DMS 273 (cell line): ENCODE data around the gene FBXL14.
"Not testable (repeated sequence)": the region's sequence is repeated elsewhere in the genome, so short reads cannot be mapped to it uniquely, and the experiment has no call there.

Experiments
- DNase-seq: peaks from one replicate; lab custom pipeline; 2025; ENCODE audit not compliant: unreplicated experiment; lab: John Stamatoyannopoulos, UW

FBXL14 gene

GRCh38 chr12:1620092-1620491 is 25.7 kb upstream of the FBXL14 start:
- no peak for DNase-seq

- no peak for DNase-seq
These were observed 25.2 kb upstream of the FBXL14 start for GRCh38 chr12:1619587-1619986.

DNA sequence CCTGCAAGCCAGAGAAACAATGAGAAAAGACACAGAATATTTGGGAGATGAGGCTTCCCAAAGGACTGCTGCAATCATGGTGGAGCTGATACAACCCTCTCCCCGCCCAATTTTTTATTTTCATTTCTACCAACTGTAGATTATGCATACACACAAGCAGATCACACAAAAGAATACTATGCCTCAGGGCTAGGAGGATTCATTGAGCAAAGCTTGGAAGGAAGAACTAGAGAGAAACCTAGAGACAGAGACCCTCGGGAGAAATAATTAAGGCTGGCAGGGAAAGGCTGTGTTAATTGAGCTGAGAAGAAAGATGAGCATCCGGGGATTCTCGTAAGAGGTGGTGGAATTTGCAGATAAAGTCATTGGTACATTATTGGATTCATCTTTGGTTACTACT is 24.8 kb upstream of the FBXL14 start:
- no peak for DNase-seq

- DNase-seq: no peak
These were observed 24.1 kb upstream of the FBXL14 start for GRCh38 chr12:1618489-1618888.

DNA sequence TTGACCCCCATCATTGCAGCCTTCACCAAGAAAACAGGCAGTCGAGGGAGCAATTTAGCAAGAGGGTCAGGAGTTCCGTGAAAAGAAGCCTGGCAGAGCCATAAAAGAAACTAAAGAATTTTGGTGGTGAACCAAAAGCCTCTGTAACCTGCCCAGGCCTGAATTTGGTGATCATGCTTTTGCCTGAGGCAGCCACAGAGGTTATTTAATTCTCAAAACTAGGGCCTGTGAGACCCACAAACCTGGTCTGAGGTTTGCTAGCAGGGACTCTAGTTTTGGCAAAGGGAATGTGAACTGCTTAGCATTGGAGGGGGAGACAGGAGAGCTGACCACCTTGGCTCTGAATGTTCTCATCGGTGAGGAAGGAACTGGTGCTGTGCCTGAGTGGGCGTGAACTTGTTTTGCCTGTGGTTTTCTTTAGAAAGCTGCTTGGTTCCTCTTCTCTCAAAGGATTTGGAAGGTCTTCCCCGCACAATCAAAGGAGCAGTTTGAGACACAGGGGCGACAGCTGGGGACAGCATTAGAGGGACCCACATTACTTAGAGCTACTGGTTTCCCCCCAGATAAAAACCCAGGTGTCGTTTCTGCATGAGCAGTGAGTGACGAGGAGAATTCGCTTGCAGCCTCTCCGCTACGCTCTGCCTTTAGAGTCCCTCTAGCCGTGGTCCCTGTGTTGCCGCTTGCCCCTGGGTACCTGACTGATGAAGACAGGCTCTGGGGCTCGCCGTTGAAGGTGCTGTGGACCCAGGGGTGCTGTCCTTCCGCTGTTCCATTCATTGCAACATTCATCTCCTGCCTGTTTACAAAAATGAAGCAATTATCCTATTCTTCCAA is 22.1 kb upstream of the FBXL14 start:
- no peak for DNase-seq

DNA sequence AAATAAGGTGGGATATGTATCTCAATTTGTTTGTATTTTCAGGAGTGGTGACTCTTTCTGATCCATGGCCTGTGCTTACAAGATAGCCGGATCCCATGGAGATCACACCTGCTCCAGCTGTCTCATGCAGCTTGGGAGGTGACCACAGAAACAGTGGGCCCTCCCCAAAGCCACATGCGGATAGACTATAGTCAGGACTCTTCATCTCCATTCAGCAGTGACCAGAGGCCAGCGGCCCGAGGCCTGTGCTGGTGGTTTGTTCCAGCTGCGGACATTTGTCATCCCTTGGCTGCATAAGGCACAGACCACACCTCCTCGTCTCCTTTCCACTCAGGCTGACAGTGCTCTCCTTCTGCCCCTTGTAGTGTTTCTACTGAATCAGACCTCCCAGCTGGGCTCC is 20.0 kb upstream of the FBXL14 start:
- no peak for DNase-seq

DNA sequence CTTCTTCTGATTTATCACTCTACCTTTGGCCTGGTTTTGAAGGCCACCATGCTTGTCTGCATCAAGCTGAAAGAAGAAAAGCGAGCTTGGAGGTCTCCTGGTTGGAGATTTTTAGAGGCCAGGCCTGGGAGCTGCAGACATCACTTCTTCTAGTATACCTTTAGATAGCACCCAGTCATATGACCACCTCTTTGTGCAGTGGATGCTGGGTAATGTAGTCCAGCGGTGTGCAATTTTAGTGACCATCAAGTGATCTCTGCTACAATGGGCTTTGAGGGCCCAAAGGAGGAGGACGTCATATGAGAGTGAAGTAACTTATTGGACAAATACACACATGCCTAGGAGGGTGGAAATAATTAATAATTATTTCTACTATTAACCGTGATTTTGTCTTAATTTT is 19.5 kb upstream of the FBXL14 start:
- DNase-seq: peak; percentile 14

- DNase-seq: peak; percentile 49
These were observed 17.6 kb upstream of the FBXL14 start for GRCh38 chr12:1611803-1612572.

DNA sequence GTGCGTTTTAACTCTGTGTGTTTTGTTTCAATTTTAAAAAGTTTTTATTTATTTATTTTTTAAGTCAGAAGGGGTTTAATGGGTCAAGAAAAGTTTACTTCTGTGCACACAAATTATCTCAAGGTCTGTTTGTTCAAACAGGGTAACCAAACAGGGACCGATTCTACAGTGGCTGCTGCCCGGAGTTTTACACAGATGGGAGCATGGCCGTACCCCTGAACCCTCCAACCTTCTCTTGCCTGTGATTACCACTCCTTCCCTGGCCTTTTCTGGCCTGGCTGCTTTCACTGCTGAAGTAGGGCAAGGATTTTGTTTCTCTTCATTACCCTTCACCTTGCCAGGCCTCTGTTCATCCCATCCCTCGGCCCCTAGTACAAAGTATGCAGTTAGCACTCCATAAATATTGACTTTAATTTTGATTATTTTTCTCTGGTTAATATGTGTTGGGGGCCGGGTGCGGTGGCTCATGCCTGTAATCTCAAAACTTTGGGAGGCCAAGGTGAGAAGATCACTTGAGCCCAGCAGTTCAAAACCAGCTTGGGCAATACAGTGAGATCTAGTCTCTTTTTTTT is 15.8 kb upstream of the FBXL14 start:
- DNase-seq: no peak

GRCh38 chr12:1608713-1609119 is 14.3 kb upstream of the FBXL14 start:
- DNase-seq: no peak

DNA sequence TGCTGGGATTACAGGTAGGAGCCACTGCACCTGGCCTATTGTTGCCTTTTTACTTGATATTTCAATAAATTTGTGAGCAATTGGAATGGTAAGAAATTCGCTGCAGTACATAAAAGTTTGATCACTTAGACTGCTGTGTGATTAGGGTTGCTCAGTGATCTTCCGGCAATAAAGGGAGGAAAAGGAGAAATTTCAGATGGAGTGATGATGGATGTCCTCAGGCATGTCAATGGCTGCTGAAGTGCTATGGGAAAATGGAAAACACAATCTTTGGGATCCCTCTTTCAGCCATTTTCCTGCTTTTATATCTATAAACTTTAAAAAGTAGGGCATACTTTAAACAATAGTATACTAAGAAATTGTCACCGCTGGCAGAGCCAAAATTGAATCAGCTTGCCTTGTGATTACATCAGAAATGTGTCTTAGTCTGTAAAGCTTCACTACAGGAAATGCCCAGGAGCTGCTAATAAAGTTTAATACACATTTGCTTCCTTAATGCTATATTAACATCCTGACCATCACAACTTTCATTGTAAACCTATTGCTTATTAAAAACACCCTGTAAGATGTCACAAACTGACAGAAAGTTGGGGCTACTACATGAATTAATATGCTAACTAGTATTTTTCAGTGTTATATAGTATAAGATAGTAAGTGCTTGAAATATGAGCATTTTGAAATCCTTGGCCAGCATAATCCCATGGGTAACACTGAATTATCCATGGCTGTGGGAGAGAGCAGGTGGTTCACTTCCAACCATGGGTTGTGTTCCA is 13.7 kb upstream of the FBXL14 start:
- DNase-seq: no peak

GRCh38 chr12:1606021-1606622 is 11.7 kb upstream of the FBXL14 start:
- DNase-seq: peak; percentile 86

DNA sequence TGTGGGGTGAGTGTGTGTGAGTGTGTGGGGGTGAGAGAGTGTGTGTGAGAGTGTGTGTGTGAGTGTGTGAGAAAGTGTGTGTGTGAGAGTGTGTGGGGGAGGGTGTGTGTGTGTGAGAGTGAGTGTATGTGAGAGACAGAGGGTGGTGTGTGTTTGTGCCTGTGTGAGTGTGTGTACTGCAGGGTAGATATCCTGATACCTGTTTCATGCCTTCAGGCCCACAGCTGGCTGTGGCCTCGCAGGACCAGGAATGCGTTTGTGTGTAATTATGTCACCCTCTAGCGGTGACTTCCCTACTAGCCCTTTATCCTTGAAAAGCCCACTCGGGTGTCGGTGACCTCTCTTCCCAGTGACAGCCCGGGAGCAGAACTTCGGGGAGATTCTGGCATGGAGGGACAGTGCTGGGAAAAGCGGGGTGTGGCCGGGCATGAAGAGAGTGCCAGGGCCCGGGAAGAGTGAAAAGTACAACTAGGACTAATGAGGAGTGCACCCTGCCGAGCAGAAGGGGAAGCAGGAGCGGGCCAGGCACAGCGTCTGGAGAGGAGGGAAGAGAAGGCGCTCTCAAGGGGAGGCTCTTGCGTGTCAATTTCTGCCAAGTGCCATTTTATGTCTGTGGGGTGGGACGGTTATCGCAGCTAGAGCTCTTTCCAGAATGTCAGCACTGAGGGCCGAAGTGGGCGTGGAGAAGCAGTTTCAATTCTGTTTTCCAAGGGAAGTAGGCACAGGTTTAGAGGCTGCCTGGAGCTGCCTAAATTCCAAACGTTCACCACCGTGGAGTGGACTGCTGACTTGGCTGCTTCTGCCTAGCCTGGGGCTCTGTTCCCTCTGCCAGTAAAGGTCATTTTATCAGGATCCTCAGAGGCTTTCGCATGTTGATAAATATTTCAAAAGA is 11.0 kb upstream of the FBXL14 start:
- peak; percentile 85 for DNase-seq

GRCh38 chr12:1604464-1604863 is 10.1 kb upstream of the FBXL14 start:
- no peak for DNase-seq

DNA sequence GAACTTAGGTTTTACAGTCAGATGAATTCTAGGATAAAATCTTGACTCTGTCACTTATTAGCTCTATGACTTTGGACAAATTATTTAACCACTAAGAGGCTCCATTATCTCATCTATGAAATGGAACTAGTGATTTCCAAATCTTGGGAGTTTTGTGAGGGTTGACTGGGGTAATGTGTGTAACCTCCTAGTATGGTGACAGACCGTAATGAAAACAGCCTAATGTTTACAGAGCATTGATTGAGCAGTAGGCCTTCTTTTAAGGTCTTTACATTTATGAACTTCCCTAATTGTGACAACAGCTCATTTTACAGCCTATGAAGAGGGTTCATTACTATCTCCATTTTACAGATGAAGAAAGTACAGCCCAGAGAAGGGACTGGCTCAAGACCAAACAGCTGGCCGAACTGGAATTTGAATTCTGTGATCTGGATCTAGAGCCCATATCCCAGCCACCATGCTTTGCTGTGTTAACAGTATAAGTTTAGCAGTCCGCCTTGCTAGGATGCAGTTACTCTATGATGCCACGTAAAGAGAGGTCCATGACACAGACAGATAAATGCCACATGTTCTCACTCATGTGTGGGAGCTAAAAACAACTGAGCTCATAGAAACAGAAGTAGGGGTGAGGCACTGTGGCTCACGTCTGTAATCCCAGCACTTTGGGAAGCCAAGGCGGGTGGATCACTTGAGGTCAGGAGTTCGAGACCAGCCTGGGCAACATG is 9.1 kb upstream of the FBXL14 start:
- DNase-seq: no peak

DNA sequence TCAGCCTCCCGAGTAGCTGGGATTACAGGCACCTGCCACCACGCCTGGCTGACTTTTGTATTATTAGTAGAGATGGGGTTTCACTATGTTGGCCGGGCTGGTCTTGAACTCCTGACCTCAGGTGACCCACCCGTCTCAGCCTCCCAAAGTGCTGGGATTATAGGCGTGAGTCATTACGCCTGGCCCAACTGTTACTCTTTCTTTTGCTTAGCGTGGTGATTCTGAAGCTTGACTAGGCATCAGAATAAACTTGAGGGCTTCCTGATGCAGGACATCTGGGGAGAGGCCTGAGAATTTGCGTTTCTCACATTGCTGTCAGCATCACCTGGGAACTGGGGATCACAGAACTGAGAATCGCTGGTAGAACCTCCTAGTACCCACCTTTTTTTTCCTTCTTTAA is 8.3 kb upstream of the FBXL14 start:
- DNase-seq: not testable (repeated sequence)

DNA sequence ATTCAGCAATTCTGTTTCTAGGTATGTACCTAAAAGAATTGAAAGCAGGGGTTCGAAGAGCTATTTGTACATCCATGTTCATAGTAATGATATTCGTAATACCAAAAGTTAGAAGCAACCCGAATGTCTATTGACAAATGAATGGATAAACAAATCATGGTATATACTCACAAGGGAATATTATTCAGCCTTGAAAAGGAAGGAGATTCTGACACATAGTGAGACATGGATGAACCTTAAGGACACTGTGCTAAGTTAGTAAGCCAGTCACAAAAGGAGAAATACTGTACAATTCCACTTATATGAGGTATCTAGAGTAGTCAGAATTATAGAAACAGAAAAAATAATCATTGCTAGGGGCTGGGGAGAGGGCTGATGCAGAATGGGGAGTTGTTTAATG is 4.4 kb upstream of the FBXL14 start:
- DNase-seq: no peak

DNA sequence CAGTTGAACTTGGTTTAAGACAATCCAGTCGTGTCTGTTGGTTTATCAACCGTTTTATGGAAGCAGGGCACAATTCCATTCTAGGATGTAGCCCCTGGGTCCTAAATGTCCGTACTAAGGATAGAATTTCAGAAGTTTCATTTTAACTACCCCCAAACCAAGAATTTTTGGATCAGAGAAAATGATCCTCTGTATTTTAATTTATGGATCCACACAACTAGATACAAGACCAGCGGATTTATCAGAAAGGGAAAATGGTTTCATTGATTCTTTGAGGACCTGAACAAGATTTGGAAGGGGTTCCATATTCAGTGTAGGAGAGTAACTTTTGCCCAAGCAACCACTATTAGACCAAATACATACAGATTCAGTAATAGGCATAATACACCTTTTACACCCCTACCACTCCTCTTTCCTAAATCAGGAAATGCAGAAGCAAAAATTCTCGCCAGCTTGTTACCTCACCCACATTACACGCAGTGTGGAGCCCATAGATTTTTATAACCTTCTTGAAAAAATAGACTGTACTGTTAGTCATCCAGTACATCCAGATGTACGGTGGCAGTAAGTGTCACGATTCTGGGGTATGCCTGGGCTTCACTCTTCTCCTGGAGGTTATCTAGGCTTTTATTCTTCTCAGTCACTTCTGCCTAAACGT is 1.4 kb upstream of the FBXL14 start:
- no peak for DNase-seq
